Endothelial cell of umbilical vein (primary cell): ENCODE measurements around the gene LRRC30.

Experiments
- EZH2 ChIP-seq: IDR thresholded peaks from 2 replicates; pipeline ENCODE4 v1.6.1; 2012; ENCODE audit warnings: borderline replicate concordance, low read depth, mild to moderate bottlenecking, moderate library complexity, low read length, inconsistent platforms; ENCODE audit not compliant: severe bottlenecking
- POLR2A ChIP-seq: IDR thresholded peaks from 2 replicates; pipeline ENCODE4 v1.6.1; 2012; ENCODE audit warnings: low read depth, mild to moderate bottlenecking, control low read depth, low read length
- TF ChIP-seq, protein P1 (sequence below), 2 donors: IDR thresholded peaks; 1 replicate in 1 of 2; 2 replicates in 1 of 2; pipeline ENCODE4 v1.5.1; 2011; ENCODE audit warnings: low read length in 2 of 2, mild to moderate bottlenecking in 2 of 2, moderate library complexity in 2 of 2, control low read depth in 1 of 2, inconsistent platforms in 1 of 2, low read depth in 1 of 2; ENCODE audit not compliant: insufficient read depth in 1 of 2; ENCODE audit errors: extremely low read depth in 1 of 2

GRCh38 chr18:7254163-7254562 is 23.3 kb downstream of the LRRC30 start:
- TF ChIP-seq, protein P1, sequence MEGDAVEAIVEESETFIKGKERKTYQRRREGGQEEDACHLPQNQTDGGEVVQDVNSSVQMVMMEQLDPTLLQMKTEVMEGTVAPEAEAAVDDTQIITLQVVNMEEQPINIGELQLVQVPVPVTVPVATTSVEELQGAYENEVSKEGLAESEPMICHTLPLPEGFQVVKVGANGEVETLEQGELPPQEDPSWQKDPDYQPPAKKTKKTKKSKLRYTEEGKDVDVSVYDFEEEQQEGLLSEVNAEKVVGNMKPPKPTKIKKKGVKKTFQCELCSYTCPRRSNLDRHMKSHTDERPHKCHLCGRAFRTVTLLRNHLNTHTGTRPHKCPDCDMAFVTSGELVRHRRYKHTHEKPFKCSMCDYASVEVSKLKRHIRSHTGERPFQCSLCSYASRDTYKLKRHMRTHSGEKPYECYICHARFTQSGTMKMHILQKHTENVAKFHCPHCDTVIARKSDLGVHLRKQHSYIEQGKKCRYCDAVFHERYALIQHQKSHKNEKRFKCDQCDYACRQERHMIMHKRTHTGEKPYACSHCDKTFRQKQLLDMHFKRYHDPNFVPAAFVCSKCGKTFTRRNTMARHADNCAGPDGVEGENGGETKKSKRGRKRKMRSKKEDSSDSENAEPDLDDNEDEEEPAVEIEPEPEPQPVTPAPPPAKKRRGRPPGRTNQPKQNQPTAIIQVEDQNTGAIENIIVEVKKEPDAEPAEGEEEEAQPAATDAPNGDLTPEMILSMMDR (IDR thresholded peaks at IDR 0.05; ENCODE audit: extremely low read depth in 1 of 2, insufficient read depth in 1 of 2, low read depth in 1 of 2, low read length in 2 of 2) = no peak
- TF ChIP-seq POLR2A (no peak), EZH2 (no peak)
